Measurements from ENCODE around the gene NMNAT2. TPM values are rescaled to one million over a fixed set of nuclear protein-coding genes. Genes with fewer than 3 reads are reported as not detected.

The NMNAT2 gene
- total and polyA plus RNA-seq, 4 experiments from 2014 or later: not detected

- ChIA-PET CTCF (ENCODE audit: partially characterized antibody) (no interaction called here), POLR2A (ENCODE audit: partially characterized antibody) (no interaction called here)
- Histone ChIP-seq H3K4me1 (ENCODE audit: insufficient read depth, low read length) (no peaks in the 10 kb centered on the region), H3K27ac (ENCODE audit: low read depth, low read length) (no peak overlapping the region), H3K27me3 (ENCODE audit: insufficient read depth, low read length) (no peaks in the 10 kb centered on the region), H3K36me3 (ENCODE audit: insufficient read depth, low read length) (no peaks in the 10 kb centered on the region), H3K9me3 (ENCODE audit: control insufficient read depth in 1 of 2, low read length in 2 of 2) (no peaks in the 10 kb centered on the region), H3K4me3 (ENCODE audit: low read length in 2 of 2) (no peak overlapping the region)
- Mint-ChIP-seq H3K4me3 (no peak overlapping the region), H3K4me1 (peaks cover 0 to 3% (median under 1%) of the 10 kb centered on the region in 4 donors), H3K36me3 (no peaks in the 10 kb centered on the region), H3K27ac (no peak overlapping the region), H3K9me3 (no peaks in the 10 kb centered on the region), H3K27me3 (peaks cover 18 to 19% of the 10 kb centered on the region in 2 donors)
- intact Hi-C loops (cut with micrococcal nuclease): no loop called here
- no peak for DNase-seq
Measured at GRCh38 chr1:183456826-183457225, 38.6 kb upstream of the NMNAT2 start.

GRCh38 chr1:183454377-183454776 is 36.2 kb upstream of the NMNAT2 start:
- peaks cover 12 to 16% of the 10 kb centered on the region in 2 donors for H3K27me3 Mint-ChIP-seq
- Histone ChIP-seq H3K4me1 (ENCODE audit: insufficient read depth, low read length) (no peaks in the 10 kb centered on the region), H3K36me3 (ENCODE audit: insufficient read depth, low read length) (no peaks in the 10 kb centered on the region), H3K27me3 (ENCODE audit: insufficient read depth, low read length) (no peaks in the 10 kb centered on the region), H3K9me3 (ENCODE audit: control insufficient read depth in 1 of 2, low read length in 2 of 2) (no peaks in the 10 kb centered on the region), H3K27ac (ENCODE audit: low read depth, low read length) (no peak overlapping the region), H3K4me3 (ENCODE audit: low read length in 2 of 2) (no peak overlapping the region)
- CTCF ChIA-PET (ENCODE audit: partially characterized antibody): no interaction called here
- intact Hi-C loops (cut with micrococcal nuclease): no loop called here
- DNase-seq: no peak
- H3K4me3 Mint-ChIP-seq: no peak overlapping the region
- POLR2A ChIA-PET (ENCODE audit: partially characterized antibody): no interaction called here
- no peaks in the 10 kb centered on the region for H3K4me1 Mint-ChIP-seq
- no peaks in the 10 kb centered on the region for H3K36me3 Mint-ChIP-seq
- no peaks in the 10 kb centered on the region for H3K9me3 Mint-ChIP-seq
- no peak overlapping the region for H3K27ac Mint-ChIP-seq

GRCh38 chr1:183450093-183450492 is 31.9 kb upstream of the NMNAT2 start:
- ChIA-PET POLR2A (ENCODE audit: partially characterized antibody) (no interaction called here), CTCF (ENCODE audit: partially characterized antibody) (no interaction called here)
- no peak overlapping the region for H3K27ac ChIP-seq (ENCODE audit: low read depth, low read length)
- Mint-ChIP-seq H3K9me3 (no peaks in the 10 kb centered on the region), H3K27ac (no peak overlapping the region), H3K4me3 (no peak overlapping the region), H3K36me3 (no peaks in the 10 kb centered on the region), H3K4me1 (no peaks in the 10 kb centered on the region), H3K27me3 (peaks cover 3 to 7% of the 10 kb centered on the region in 2 donors)
- no peak overlapping the region for H3K4me3 ChIP-seq (ENCODE audit: low read length in 2 of 2)
- intact Hi-C loops (cut with micrococcal nuclease): no loop called here
- no peaks in the 10 kb centered on the region for H3K27me3 ChIP-seq (ENCODE audit: insufficient read depth, low read length)
- H3K36me3 ChIP-seq (ENCODE audit: insufficient read depth, low read length): no peaks in the 10 kb centered on the region
- DNase-seq: no peak
- H3K4me1 ChIP-seq (ENCODE audit: insufficient read depth, low read length): no peaks in the 10 kb centered on the region
- H3K9me3 ChIP-seq (ENCODE audit: control insufficient read depth in 1 of 2, low read length in 2 of 2): no peaks in the 10 kb centered on the region

GRCh38 chr1:183449223-183449770 is 31.1 kb upstream of the NMNAT2 start:
- CTCF ChIA-PET (ENCODE audit: partially characterized antibody): no interaction called here
- Histone ChIP-seq H3K4me1 (ENCODE audit: insufficient read depth, low read length) (no peaks in the 10 kb centered on the region), H3K27me3 (ENCODE audit: insufficient read depth, low read length) (no peaks in the 10 kb centered on the region), H3K4me3 (ENCODE audit: low read length in 2 of 2) (no peak overlapping the region), H3K27ac (ENCODE audit: low read depth, low read length) (no peak overlapping the region), H3K9me3 (ENCODE audit: control insufficient read depth in 1 of 2, low read length in 2 of 2) (no peaks in the 10 kb centered on the region), H3K36me3 (ENCODE audit: insufficient read depth, low read length) (no peaks in the 10 kb centered on the region)
- intact Hi-C loops (cut with micrococcal nuclease): no loop called here
- POLR2A ChIA-PET (ENCODE audit: partially characterized antibody): no interaction called here
- H3K27ac Mint-ChIP-seq: no peak overlapping the region
- H3K4me1 Mint-ChIP-seq: no peaks in the 10 kb centered on the region
- H3K27me3 Mint-ChIP-seq: peaks cover 0 to 1% of the 10 kb centered on the region in 2 donors
- no peak for DNase-seq
- no peaks in the 10 kb centered on the region for H3K36me3 Mint-ChIP-seq
- H3K9me3 Mint-ChIP-seq: no peaks in the 10 kb centered on the region
- no peak overlapping the region for H3K4me3 Mint-ChIP-seq

GRCh38 chr1:183444243-183444642 is 26.1 kb upstream of the NMNAT2 start:
- Mint-ChIP-seq H3K27me3 (no peaks in the 10 kb centered on the region), H3K4me3 (no peak overlapping the region), H3K27ac (no peak overlapping the region), H3K4me1 (no peaks in the 10 kb centered on the region), H3K36me3 (no peaks in the 10 kb centered on the region), H3K9me3 (no peaks in the 10 kb centered on the region)
- H3K27ac ChIP-seq (ENCODE audit: low read depth, low read length): no peak overlapping the region
- H3K36me3 ChIP-seq (ENCODE audit: insufficient read depth, low read length): no peaks in the 10 kb centered on the region
- no peak overlapping the region for H3K4me3 ChIP-seq (ENCODE audit: low read length in 2 of 2)
- DNase-seq: no peak
- no peaks in the 10 kb centered on the region for H3K4me1 ChIP-seq (ENCODE audit: insufficient read depth, low read length)
- H3K27me3 ChIP-seq (ENCODE audit: insufficient read depth, low read length): no peaks in the 10 kb centered on the region
- ChIA-PET POLR2A (ENCODE audit: partially characterized antibody) (no interaction called here), CTCF (ENCODE audit: partially characterized antibody) (no interaction called here)
- H3K9me3 ChIP-seq (ENCODE audit: control insufficient read depth in 1 of 2, low read length in 2 of 2): no peaks in the 10 kb centered on the region
- intact Hi-C loops (cut with micrococcal nuclease): no loop called here

GRCh38 chr1:183443466-183443865 is 25.3 kb upstream of the NMNAT2 start:
- Mint-ChIP-seq H3K27me3 (no peaks in the 10 kb centered on the region), H3K36me3 (no peaks in the 10 kb centered on the region), H3K4me3 (no peak overlapping the region), H3K9me3 (no peaks in the 10 kb centered on the region), H3K4me1 (no peaks in the 10 kb centered on the region), H3K27ac (no peak overlapping the region)
- CTCF ChIA-PET (ENCODE audit: partially characterized antibody): no interaction called here
- Histone ChIP-seq H3K27ac (ENCODE audit: low read depth, low read length) (no peak overlapping the region), H3K4me3 (ENCODE audit: low read length in 2 of 2) (no peak overlapping the region), H3K27me3 (ENCODE audit: insufficient read depth, low read length) (no peaks in the 10 kb centered on the region), H3K36me3 (ENCODE audit: insufficient read depth, low read length) (no peaks in the 10 kb centered on the region), H3K4me1 (ENCODE audit: insufficient read depth, low read length) (no peaks in the 10 kb centered on the region), H3K9me3 (ENCODE audit: control insufficient read depth in 1 of 2, low read length in 2 of 2) (no peaks in the 10 kb centered on the region)
- intact Hi-C loops (cut with micrococcal nuclease): no loop called here
- POLR2A ChIA-PET (ENCODE audit: partially characterized antibody): no interaction called here
- DNase-seq: no peak

- H3K4me3 Mint-ChIP-seq: no peak overlapping the region
- no peaks in the 10 kb centered on the region for H3K4me1 Mint-ChIP-seq
- no peaks in the 10 kb centered on the region for H3K9me3 ChIP-seq (ENCODE audit: control insufficient read depth in 1 of 2, low read length in 2 of 2)
- DNase-seq: no peak
- H3K4me3 ChIP-seq (ENCODE audit: low read length in 2 of 2): no peak overlapping the region
- no peak overlapping the region for H3K27ac ChIP-seq (ENCODE audit: low read depth, low read length)
- POLR2A ChIA-PET (ENCODE audit: partially characterized antibody): no interaction called here
- H3K36me3 ChIP-seq (ENCODE audit: insufficient read depth, low read length): no peaks in the 10 kb centered on the region
- no peak overlapping the region for H3K27ac Mint-ChIP-seq
- intact Hi-C loops (cut with micrococcal nuclease): no loop called here
- H3K36me3 Mint-ChIP-seq: no peaks in the 10 kb centered on the region
- H3K27me3 Mint-ChIP-seq: peaks cover 0 to under 1% of the 10 kb centered on the region in 2 donors
- H3K27me3 ChIP-seq (ENCODE audit: insufficient read depth, low read length): no peaks in the 10 kb centered on the region
- H3K9me3 Mint-ChIP-seq: peaks cover 0 to under 1% (median 0%) of the 10 kb centered on the region in 8 donors
- CTCF ChIA-PET (ENCODE audit: partially characterized antibody): no interaction called here
- H3K4me1 ChIP-seq (ENCODE audit: insufficient read depth, low read length): no peaks in the 10 kb centered on the region
Measured at GRCh38 chr1:183443011-183443410, 24.8 kb upstream of the NMNAT2 start.

GRCh38 chr1:183438060-183438459 is 19.9 kb upstream of the NMNAT2 start:
- H3K4me1 Mint-ChIP-seq: no peaks in the 10 kb centered on the region
- no peaks in the 10 kb centered on the region for H3K36me3 Mint-ChIP-seq
- peaks cover 0 to 2% (median 0%) of the 10 kb centered on the region in 8 donors for H3K9me3 Mint-ChIP-seq
- no peaks in the 10 kb centered on the region for H3K36me3 ChIP-seq (ENCODE audit: insufficient read depth, low read length)
- no peaks in the 10 kb centered on the region for H3K4me1 ChIP-seq (ENCODE audit: insufficient read depth, low read length)
- no peak overlapping the region for H3K4me3 ChIP-seq (ENCODE audit: low read length in 2 of 2)
- peak overlapping the region in 1 of 7 donors; percentile 51 for H3K27ac Mint-ChIP-seq
- H3K27ac ChIP-seq (ENCODE audit: low read depth, low read length): no peak overlapping the region
- no peak overlapping the region for H3K4me3 Mint-ChIP-seq
- H3K27me3 ChIP-seq (ENCODE audit: insufficient read depth, low read length): no peaks in the 10 kb centered on the region
- DNase-seq: no peak
- no peaks in the 10 kb centered on the region for H3K9me3 ChIP-seq (ENCODE audit: control insufficient read depth in 1 of 2, low read length in 2 of 2)
- POLR2A ChIA-PET (ENCODE audit: partially characterized antibody): no interaction called here
- intact Hi-C loops (cut with micrococcal nuclease): no loop called here
- peaks cover 7 to 12% of the 10 kb centered on the region in 2 donors for H3K27me3 Mint-ChIP-seq
- CTCF ChIA-PET (ENCODE audit: partially characterized antibody): no interaction called here

Measured in CD4-positive, alpha-beta memory T cell (primary cell).